NCI-H2227 treated with DMSO at 0.1 percent for 48 hours (cell line): ENCODE results near the gene ABTB2.

Experiments
- DNase-seq: peaks from one replicate; lab custom pipeline; 2025; lab: John Stamatoyannopoulos, UW

The ABTB2 gene

DNA sequence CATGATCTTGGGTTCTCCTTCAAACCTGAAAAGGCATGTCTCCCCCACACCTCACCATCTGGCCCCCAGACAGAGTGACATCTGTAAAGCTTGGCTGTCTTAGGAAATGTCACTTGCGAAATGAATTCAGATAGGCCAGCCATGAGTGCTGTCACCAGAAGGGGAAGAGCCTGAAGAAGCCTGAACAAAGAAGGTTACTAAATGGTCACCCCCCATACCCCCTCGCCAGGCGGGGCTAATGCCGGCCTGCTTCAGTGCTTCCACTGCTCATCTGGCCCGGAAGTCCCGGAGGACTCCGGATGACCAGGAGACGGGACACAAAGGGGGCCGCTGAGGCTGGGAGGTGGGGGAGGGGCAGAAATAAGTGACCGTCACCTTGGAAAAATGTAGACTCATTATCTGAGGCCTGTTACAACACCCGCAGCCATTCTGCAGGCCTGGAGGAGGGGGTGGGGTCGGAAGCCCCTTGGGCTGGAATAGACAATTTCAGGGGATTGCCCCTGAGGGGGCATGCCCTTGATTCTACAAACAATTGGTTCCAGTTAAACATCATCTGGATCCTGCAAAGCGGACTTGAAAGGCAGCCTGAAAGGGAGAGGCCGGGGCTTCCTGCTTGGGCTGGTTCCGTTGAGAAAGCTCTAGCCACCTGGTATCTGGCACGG, 209.2 kb downstream of the ABTB2 start:
- DNase-seq = no peak

DNA sequence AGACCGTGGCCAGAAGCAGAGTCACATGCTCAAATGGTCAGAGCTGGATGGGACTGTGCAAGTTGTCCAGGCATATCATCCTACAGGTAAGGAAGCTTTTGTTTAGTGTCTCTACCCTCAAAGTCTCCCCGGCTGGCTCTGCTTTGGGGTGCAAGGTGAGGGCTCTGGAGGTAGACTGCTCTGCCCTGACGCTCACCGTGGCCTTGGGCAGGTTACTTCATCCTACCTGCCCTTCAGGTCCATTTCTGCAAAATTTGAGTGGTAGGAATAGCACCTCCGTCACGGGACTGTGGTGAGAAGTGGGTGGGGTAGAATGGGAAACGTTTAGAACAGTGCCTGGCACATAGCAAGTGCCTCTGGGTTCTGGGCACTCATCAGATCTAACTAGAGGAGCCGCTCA, 210.2 kb downstream of the ABTB2 start:
- DNase-seq = no peak

- no peak for DNase-seq
Measured at GRCh38 chr11:34146866-34147265, 210.9 kb downstream of the ABTB2 start.

DNA sequence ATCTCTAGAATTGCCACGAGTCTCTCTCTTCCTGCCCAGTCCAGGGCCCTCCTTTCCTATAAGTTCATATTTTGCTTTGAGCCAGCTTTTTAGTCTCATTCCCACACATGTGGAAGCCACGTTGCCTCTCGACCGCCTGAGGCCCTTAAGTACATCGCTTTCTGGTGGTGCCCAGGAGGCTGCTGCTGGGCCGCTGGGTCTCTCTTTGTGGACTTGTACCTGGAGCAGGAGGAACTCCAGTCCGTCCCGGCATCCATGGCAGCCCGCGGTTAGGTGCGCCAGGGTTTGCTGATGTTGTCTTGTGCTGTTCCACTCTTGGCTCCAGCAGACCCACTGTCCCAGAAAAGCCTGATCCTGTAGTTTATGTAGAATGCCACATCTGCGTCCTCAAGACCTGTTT, 211.4 kb downstream of the ABTB2 start:
- no peak for DNase-seq

DNA sequence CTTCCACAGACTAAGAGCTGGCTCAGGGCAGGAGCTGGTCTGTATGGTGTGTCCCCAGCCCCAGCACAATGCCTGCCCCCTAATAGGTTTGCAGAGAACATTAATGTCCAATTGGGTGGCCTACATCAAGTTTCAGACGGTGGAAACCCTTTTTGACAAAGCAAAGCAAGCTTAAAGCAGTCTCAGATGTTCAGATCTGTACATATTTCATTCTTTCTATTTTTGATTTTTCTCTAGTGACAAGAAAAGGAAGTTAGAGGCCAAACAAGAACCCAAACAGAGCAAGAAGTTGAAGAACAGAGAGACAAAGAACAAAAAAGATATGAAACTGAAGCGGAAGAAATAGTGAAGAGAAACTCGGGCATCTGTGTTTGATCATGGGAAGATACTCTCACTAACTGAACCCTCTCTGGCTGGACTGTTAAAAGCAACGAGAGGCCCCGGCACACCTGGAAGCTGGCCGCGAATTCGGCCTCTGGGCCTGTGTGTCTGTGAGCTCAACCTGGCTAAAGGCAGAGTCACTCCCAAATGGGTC, 211.9 kb downstream of the ABTB2 start:
- no peak for DNase-seq

GRCh38 chr11:34145073-34145472, 212.7 kb downstream of the ABTB2 start:
- no peak for DNase-seq

- DNase-seq = no peak
Measured at GRCh38 chr11:34143048-34143447, 214.8 kb downstream of the ABTB2 start.

DNA sequence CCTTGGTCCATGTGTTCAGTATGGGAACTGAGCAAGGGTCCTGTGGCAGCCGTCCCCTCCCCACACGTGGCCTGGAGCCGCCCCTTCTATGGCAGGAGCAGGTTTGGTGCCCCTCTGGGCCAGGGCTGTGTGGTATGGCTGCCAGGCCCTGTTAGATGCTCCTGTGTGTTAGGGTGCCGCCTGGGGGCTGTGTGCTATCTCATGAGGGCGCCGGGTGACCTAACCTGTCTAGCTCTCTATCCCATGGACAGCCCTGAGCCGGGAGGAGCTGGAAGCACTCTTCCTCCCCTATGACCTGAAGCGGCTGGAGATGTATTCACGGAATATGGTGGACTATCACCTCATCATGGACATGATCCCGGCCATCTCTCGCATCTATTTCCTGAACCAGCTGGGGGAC, 217.7 kb downstream of the ABTB2 start:
- DNase-seq = no peak

DNA sequence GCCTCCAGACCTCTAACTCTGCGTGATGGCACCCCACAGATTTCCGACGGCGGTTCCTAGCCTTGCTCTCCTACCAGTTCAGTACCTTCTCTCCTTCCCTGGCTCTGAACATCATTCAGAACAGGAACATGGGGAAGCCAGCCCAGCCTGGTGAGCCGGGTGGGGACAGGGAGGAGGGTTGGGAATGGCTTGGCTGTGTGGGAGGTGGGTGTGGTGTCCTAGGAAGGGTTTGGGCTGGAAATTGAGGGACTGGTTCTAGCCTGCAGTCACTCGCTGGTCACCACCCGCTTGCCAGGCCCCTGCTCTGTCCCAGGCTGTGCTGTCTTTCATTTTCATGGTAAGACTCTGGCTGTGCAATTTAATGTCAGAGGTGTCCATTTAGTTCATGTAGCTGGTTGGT, 218.5 kb downstream of the ABTB2 start:
- no peak for DNase-seq

DNA sequence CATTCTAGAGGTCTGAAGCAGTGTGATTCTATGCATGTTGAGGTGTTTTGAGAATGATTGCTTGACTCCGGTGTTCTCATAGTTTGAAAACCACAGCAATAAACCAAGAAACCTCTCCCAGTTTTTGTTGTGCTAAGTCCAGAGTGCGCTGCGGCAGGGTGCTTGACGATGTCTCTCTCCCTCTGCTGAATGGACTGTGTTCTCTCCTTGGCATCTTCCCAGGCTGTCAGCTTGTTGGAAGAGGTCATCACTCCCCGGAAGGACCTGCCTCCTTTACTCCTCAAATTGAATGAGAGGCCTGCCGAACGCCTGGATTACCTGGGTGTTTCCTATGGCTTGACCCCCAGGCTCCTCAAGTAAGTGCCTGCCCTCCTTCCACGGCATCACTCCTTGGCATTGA, 221.4 kb downstream of the ABTB2 start:
- no peak for DNase-seq

DNA sequence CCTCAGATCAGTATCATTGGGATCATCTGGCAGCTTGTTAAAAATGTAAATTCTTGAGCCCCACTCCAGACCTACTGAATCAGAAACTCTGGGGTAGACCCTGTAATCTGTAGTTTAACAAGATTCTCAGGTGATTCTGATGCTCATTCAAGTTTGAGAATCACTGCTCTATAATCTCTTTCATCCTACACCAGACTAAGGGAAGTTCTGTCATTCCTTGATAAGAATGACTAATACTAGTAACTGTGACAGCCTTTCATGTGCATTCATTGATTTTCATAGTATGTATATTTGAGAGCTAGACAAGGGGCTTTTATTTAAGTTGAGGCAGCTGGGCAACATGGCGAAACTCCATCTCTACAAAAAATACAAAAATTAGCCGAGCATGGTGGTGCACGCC, 222.4 kb downstream of the ABTB2 start:
- DNase-seq = no peak

- DNase-seq = no peak
Measured at GRCh38 chr11:34134765-34135164, 223.0 kb downstream of the ABTB2 start.

DNA sequence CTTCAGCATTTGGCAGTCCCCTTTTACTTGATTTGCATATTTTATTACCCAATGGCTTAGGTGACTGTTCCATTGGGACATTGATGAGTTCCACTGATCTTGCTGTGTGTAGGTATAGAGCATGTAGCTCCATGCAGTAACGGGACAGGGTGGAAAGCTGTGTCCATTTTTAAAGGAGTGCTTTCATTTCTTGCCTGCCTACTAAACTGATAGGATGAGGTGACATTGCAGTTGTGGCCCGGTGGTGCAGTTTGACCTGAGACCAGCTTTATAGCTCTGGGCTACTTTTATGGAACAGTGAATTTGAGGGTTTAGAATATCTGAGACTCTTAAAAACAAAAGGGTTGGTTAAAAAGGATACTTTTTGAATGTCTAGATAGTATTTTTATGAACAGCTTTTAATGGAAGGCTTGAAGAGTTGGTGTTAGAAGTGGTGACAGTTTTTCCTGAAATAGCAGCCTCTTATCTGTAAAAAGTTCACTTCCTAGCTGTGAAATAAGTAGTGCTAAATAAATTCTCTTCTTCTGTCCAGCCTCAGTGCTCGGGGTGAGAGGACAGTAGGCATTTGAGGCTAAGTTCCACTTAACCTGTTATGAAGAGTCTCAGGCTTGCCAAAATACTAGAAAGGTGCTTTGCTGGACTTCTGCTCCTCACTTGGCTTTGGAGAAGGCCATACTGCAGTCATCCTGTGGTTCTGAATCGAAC, 225.4 kb downstream of the ABTB2 start:
- DNase-seq = no peak

GRCh38 chr11:34128824-34129223, 229.0 kb downstream of the ABTB2 start:
- DNase-seq = no peak

DNA sequence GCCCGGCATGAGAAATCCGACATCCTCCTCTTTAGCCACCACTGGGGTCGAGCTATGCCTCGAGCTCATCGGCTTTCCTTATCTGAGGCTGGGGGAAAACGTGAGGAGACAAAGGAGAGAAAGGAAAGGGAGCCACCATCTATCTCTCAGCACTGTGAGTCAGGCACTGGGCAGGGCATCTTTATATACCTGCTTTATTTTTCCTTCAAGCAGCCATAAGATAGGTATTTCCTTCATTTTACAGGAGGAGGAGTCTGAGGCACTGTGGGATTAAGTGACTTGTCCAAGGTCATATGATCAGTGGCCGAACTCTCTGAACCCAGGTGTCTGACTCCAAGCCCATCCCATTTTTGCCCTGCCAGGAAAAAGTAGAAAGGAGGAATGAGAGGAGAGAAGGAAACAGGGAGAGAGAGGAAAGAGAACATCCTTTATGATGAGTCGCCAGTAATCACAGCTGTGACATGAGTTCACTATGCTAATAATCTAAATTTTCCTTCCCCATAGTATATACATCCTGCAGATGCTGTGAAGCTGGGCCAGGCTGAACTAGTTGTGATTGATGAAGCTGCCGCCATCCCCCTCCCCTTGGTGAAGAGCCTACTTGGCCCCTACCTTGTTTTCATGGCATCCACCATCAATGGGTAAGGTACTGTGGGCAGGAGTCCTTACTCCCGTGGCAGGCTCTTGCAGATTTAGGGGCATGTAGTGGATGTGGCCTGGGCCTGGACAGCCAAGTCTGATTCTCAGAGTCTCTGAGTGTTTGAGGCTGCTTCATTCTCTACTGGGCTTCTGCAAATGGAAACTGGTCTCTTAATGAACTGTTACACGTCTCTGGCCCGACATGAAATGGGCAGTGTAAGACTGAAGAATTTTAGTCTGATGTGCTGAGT, 230.6 kb downstream of the ABTB2 start:
- DNase-seq = no peak

GRCh38 chr11:34124885-34125668, 232.7 kb downstream of the ABTB2 start:
- no peak for DNase-seq

- DNase-seq = no peak
Measured at GRCh38 chr11:34120651-34121050, 237.2 kb downstream of the ABTB2 start.

DNA sequence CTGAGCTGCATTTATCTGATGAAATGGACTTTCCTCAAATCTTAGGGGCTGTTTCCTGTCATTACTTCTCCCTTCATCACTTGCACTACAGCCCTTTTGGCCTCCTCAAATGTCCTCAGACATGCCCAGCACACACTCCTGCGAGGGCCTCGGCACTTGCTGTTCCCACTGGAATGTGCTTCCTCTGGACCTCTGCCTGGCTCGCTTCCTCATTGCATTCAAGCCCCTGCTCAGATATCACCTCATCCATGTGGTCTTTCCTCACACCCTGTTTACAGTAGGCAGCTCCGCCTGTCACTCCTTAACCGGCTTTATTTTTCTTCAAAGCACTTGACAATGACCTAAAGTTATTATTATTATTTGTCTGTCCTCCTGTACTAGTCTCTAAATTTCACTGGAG, 243.3 kb downstream of the ABTB2 start:
- DNase-seq = no peak

GRCh38 chr11:34114014-34114413, 243.8 kb downstream of the ABTB2 start:
- DNase-seq = no peak

- DNase-seq = no peak
Measured at GRCh38 chr11:34111722-34112270, 246.0 kb downstream of the ABTB2 start.

GRCh38 chr11:34105957-34106504, 251.8 kb downstream of the ABTB2 start:
- no peak for DNase-seq
